GM12874 (cell line): ENCODE results near the gene ATG2B.

ENCODE experiments used
- CTCF ChIP-seq: IDR thresholded peaks from 2 replicates; pipeline ENCODE4 v1.5.1; 2011; ENCODE audit warnings: low read depth, mild to moderate bottlenecking, control low read depth, low read length, moderate library complexity; ENCODE audit not compliant: insufficient read depth

ATG2B gene

GRCh38 chr14:96279564-96279963 lies 83.6 kb downstream of the ATG2B start:
- TF ChIP-seq CTCF, result no peak

GRCh38 chr14:96277890-96278289 lies 85.3 kb downstream of the ATG2B start:
- TF ChIP-seq CTCF, result no peak

GRCh38 chr14:96275177-96276112 lies 87.7 kb downstream of the ATG2B start:
- peak; percentile 92 for TF ChIP-seq CTCF

- no peak for TF ChIP-seq CTCF
These were observed 88.6 kb downstream of the ATG2B start for GRCh38 chr14:96274543-96274942.

GRCh38 chr14:96274122-96274521 lies 89.0 kb downstream of the ATG2B start:
- TF ChIP-seq CTCF, result no peak

- TF ChIP-seq CTCF, result no peak
These were observed 89.5 kb downstream of the ATG2B start for GRCh38 chr14:96273629-96274028.

- no peak for TF ChIP-seq CTCF
These were observed 90.2 kb downstream of the ATG2B start for GRCh38 chr14:96272777-96273473.
